PC-3 (cell line): ENCODE data around the gene TEX28. TPM values are rescaled to one million over a fixed set of nuclear protein-coding genes. Genes with fewer than 3 reads are reported as not detected.

Experiments
- ATAC-seq: fragments of 200-7000 bp; cut with Tn5 transposase; 2 replicates; pipeline ENCODE4 v1.9.1; 2020; ENCODE audit warnings: mild to moderate bottlenecking, moderate library complexity
- BruUV-seq: library from RNA; stranded (reverse); fragments of 400-500 nt; replicated peaks from 2 replicates; lab custom pipeline; 2021; lab: Mats Ljungman, UMichigan
- CTCF ChIA-PET: fragments of 300-600 bp; sonication (Branson Sonifier 250); formaldehyde crosslinking; loops from one replicate; lab custom pipeline; 2022; ENCODE audit warnings: antibody characterized with exemption; lab: Charles Lee
- POLR2A ChIA-PET: fragments of 300-600 bp; sonication (Branson Sonifier 250); formaldehyde crosslinking; loops from one replicate; lab custom pipeline; 2022; ENCODE audit warnings: antibody characterized with exemption; ENCODE audit not compliant: unreplicated experiment; lab: Charles Lee
- DNase-seq: peaks from one replicate; pipeline ENCODE4 v3.0.0-alpha.2; 2015
- H2AFZ ChIP-seq: fragments of 300-600 bp; sonication (generic); 2 replicates; pipeline ENCODE4 v1.6.0; 2016; ENCODE audit warnings: antibody characterized with exemption, low read length
- H3F3A ChIP-seq: fragments of 300-600 bp; sonication (generic); one replicate; pipeline ENCODE4 v1.6.0; 2017; ENCODE audit warnings: antibody characterized with exemption, low read length, control low read depth, mild to moderate bottlenecking; ENCODE audit not compliant: unreplicated experiment
- H3K27ac ChIP-seq: fragments of 300-600 bp; sonication (generic); 2 replicates; pipeline ENCODE4 v1.5.1; 2016; ENCODE audit warnings: mild to moderate bottlenecking, low read length
- H3K27me3 ChIP-seq: fragments of 300-600 bp; sonication (generic); 2 replicates; pipeline ENCODE4 v1.6.1; 2016; ENCODE audit warnings: low read length, mixed read lengths
- H3K36me3 ChIP-seq: fragments of 300-600 bp; sonication (generic); 2 replicates; pipeline ENCODE4 v1.6.1; 2016; ENCODE audit warnings: low read depth, mixed run types, low read length, mixed read lengths
- H3K4me1 ChIP-seq: fragments of 300-600 bp; sonication (generic); 2 replicates; pipeline ENCODE4 v1.5.1; 2016; ENCODE audit warnings: low read length; ENCODE audit not compliant: insufficient read depth
- H3K4me2 ChIP-seq: fragments of 300-600 bp; sonication (generic); 2 replicates; pipeline ENCODE4 v1.6.0; 2016; ENCODE audit warnings: low read length
- H3K4me3 ChIP-seq: fragments of 300-600 bp; sonication (generic); 2 replicates; pipeline ENCODE4 v1.5.1; 2016; ENCODE audit warnings: mild to moderate bottlenecking, low read length, mixed read lengths
- H3K79me2 ChIP-seq: fragments of 300-600 bp; sonication (generic); 2 replicates; pipeline ENCODE4 v1.6.1; 2017; ENCODE audit warnings: low read length, mixed read lengths
- H3K9ac ChIP-seq: fragments of 300-600 bp; sonication (generic); 2 replicates; pipeline ENCODE4 v1.6.0; 2016; ENCODE audit warnings: mild to moderate bottlenecking, low read length
- H3K9me2 ChIP-seq: fragments of 300-600 bp; sonication (generic); replicated peaks from 2 replicates; pipeline ENCODE4 v1.6.1; 2016; ENCODE audit warnings: mixed run types, low read length, mixed read lengths
- H3K9me3 ChIP-seq: fragments of 300-600 bp; sonication (generic); 2 replicates; pipeline ENCODE4 v1.6.1; 2016; ENCODE audit warnings: low read length, mixed read lengths
- H4K20me1 ChIP-seq: fragments of 300-600 bp; sonication (generic); 2 replicates; pipeline ENCODE4 v1.6.1; 2016; ENCODE audit warnings: low read length, mixed read lengths
- CTCF ChIP-seq: fragments of 300-600 bp; sonication (generic); conservative IDR thresholded peaks from 2 replicates; pipeline ENCODE4 v1.5.1; 2017; ENCODE audit warnings: antibody characterized with exemption, low read depth, mild to moderate bottlenecking, low read length
- EZH2 ChIP-seq: fragments of 300-600 bp; sonication (generic); IDR thresholded peaks from one replicate; pipeline ENCODE4 v1.6.1; 2017; ENCODE audit warnings: antibody characterized with exemption, mild to moderate bottlenecking, low read length; ENCODE audit not compliant: unreplicated experiment
- EZH2phosphoT487 ChIP-seq: fragments of 300-600 bp; sonication (generic); IDR thresholded peaks from 2 replicates; pipeline ENCODE4 v1.6.1; 2018; ENCODE audit warnings: mild to moderate bottlenecking, antibody characterized with exemption, low read length, borderline replicate concordance
- intact Hi-C: fragments of 100-400 bp; cut with micrococcal nuclease; formaldehyde crosslinking; loops from 2 replicates; pipeline ENCODE4 v1.9.0; 2023
- total RNA-seq: library from RNA; depleted of rRNA; stranded (reverse); fragments of >200 nt; gene quantifications from 2 replicates; pipeline ENCODE4 v1.2.3, GENCODE V29; 2014

TEX28 gene
- total RNA-seq, 1 experiment from 2014 or later, result 0.11 TPM

- Histone ChIP-seq H3K4me2 (no peak overlapping the region), H3K4me3 (no peak overlapping the region), H3K4me1 (no peaks in the 10 kb centered on the region), H3K79me2 (no peaks in the 10 kb centered on the region), H3K27me3 (no peaks in the 10 kb centered on the region), H3K36me3 (no peaks in the 10 kb centered on the region), H3K9me2 (no peaks in the 10 kb centered on the region), H2AFZ (no peak overlapping the region), H3K9me3 (no peaks in the 10 kb centered on the region), H3F3A (no peaks in the 10 kb centered on the region), H3K9ac (no peak overlapping the region), H3K27ac (no peak overlapping the region), H4K20me1 (no peaks in the 10 kb centered on the region)
- intact Hi-C loops, result no loop called here
- ATAC-seq, result no peak
- ChIA-PET CTCF (no interaction called here), POLR2A (no interaction called here)
- TF ChIP-seq EZH2, result no peak
- TF ChIP-seq CTCF, result no peak
- TF ChIP-seq EZH2phosphoT487, result no peak
- BruUV-seq, result no TSS peak
- DNase-seq, result no peak
Measured at GRCh38 chrX:154309041-154309775, 14.3 kb upstream of the TEX28 start.

- no peaks in the 10 kb centered on the region for H3K4me1 ChIP-seq
- no peaks in the 10 kb centered on the region for H3K79me2 ChIP-seq
- TF ChIP-seq CTCF (peak; percentile 77), EZH2 (no peak), EZH2phosphoT487 (no peak)
- no peaks in the 10 kb centered on the region for H4K20me1 ChIP-seq
- POLR2A ChIA-PET, result no interaction called here
- no peak overlapping the region for H3K9ac ChIP-seq
- ATAC-seq (peak; percentile 55; the same call in 1 of the 2 replicates), DNase-seq (peak; percentile 73)
- intact Hi-C loops, result no loop called here
- H2AFZ ChIP-seq, result no peak overlapping the region
- no peaks in the 10 kb centered on the region for H3K27me3 ChIP-seq
- no peaks in the 10 kb centered on the region for H3K9me2 ChIP-seq
- H3K27ac ChIP-seq, result no peak overlapping the region
- H3K4me3 ChIP-seq, result no peak overlapping the region
- BruUV-seq, result no TSS peak
- no peaks in the 10 kb centered on the region for H3K9me3 ChIP-seq
- CTCF ChIA-PET, result no interaction called here
- no peak overlapping the region for H3K4me2 ChIP-seq
- no peaks in the 10 kb centered on the region for H3F3A ChIP-seq
- no peaks in the 10 kb centered on the region for H3K36me3 ChIP-seq
Measured at GRCh38 chrX:154308108-154308946, 13.4 kb upstream of the TEX28 start.

- BruUV-seq, result no TSS peak
- H3K9me3 ChIP-seq, result no peaks in the 10 kb centered on the region
- no peaks in the 10 kb centered on the region for H3K27me3 ChIP-seq
- no peaks in the 10 kb centered on the region for H3F3A ChIP-seq
- H3K9me2 ChIP-seq, result no peaks in the 10 kb centered on the region
- H3K4me2 ChIP-seq, result no peak overlapping the region
- ATAC-seq, result no peak
- no peak for DNase-seq
- TF ChIP-seq CTCF, result no peak
- no peak for TF ChIP-seq EZH2
- no peak for TF ChIP-seq EZH2phosphoT487
- no peak overlapping the region for H3K9ac ChIP-seq
- H3K79me2 ChIP-seq, result no peaks in the 10 kb centered on the region
- H3K4me1 ChIP-seq, result no peaks in the 10 kb centered on the region
- no peaks in the 10 kb centered on the region for H4K20me1 ChIP-seq
- no peak overlapping the region for H3K4me3 ChIP-seq
- ChIA-PET CTCF (no interaction called here), POLR2A (no interaction called here)
- H3K36me3 ChIP-seq, result no peaks in the 10 kb centered on the region
- no peak overlapping the region for H2AFZ ChIP-seq
- no peak overlapping the region for H3K27ac ChIP-seq
- intact Hi-C loops, result no loop called here
Measured at GRCh38 chrX:154307202-154307601, 12.3 kb upstream of the TEX28 start.
